Measurements from ENCODE around the gene ANXA11. TPM values are rescaled to one million over a fixed set of nuclear protein-coding genes. Genes with fewer than 3 reads are reported as not detected.

The ANXA11 gene
- total RNA-seq, 6 donors from 2014 or later, result 108 to 327 (median 194) TPM

GRCh38 chr10:80197972-80198916 lies 7.1 kb downstream of the ANXA11 start:
- H3K27ac ChIP-seq, result peak overlapping the region; percentile 89 to 100 (median 98)
- TF ChIP-seq EP300 (IDR thresholded peaks at IDR 0.05), result no peak
- no peak for TF ChIP-seq POLR2AphosphoS5 (IDR thresholded peaks at IDR 0.05)
- no peak for TF ChIP-seq POLR2A (IDR thresholded peaks at IDR 0.05)
- TF ChIP-seq CTCF (IDR thresholded peaks at IDR 0.05), result no peak
- H3K27me3 ChIP-seq, result no peaks in the 10 kb centered on the region
- H3K9me3 ChIP-seq, result no peaks in the 10 kb centered on the region
- peaks cover 94 to 100% (median 97%) of the 10 kb centered on the region in 4 donors for H3K4me1 ChIP-seq
- DNase-seq, result peak in 1 of 2 donors; percentile 51
- H3K4me3 ChIP-seq, result no peak overlapping the region
- no peak for ATAC-seq (ENCODE audit: low FRiP score in 2 of 2)
- H3K36me3 ChIP-seq, result peaks cover 0 to 9% (median 1%) of the 10 kb centered on the region in 4 donors
- 52 to 71% methylated on average over 13 to 14 of the region's 14 CpGs for WGBS, 2 donors

- peaks cover 0 to 9% (median 1%) of the 10 kb centered on the region in 4 donors for H3K36me3 ChIP-seq
- H3K4me3 ChIP-seq, result no peak overlapping the region
- peaks cover 86 to 91% (median 89%) of the 10 kb centered on the region in 4 donors for H3K4me1 ChIP-seq
- no peaks in the 10 kb centered on the region for H3K27me3 ChIP-seq
- H3K9me3 ChIP-seq, result no peaks in the 10 kb centered on the region
- DNase-seq (no peak), ATAC-seq (ENCODE audit: low FRiP score in 2 of 2) (no peak)
- TF ChIP-seq EP300 (IDR thresholded peaks at IDR 0.05), result no peak
- no peak for TF ChIP-seq CTCF (IDR thresholded peaks at IDR 0.05)
- TF ChIP-seq POLR2A (IDR thresholded peaks at IDR 0.05), result no peak
- no peak for TF ChIP-seq POLR2AphosphoS5 (IDR thresholded peaks at IDR 0.05)
- H3K27ac ChIP-seq, result peak overlapping the region; percentile 78 to 100 (median 88)
- 60 to 67% methylated on average over 2 of the region's 2 CpGs for WGBS, 2 donors
Measured at GRCh38 chr10:80196950-80197315, 8.4 kb downstream of the ANXA11 start.

GRCh38 chr10:80196270-80196949 lies 8.9 kb downstream of the ANXA11 start:
- no peak overlapping the region for H3K4me3 ChIP-seq
- ATAC-seq (ENCODE audit: low FRiP score in 2 of 2), result peak; percentile 42 to 86
- H3K9me3 ChIP-seq, result no peaks in the 10 kb centered on the region
- peaks cover 0 to 9% (median 1%) of the 10 kb centered on the region in 4 donors for H3K36me3 ChIP-seq
- H3K27me3 ChIP-seq, result no peaks in the 10 kb centered on the region
- 46 to 68% methylated on average over 4 to 8 of the region's 8 CpGs for WGBS, 2 donors
- peaks cover 85 to 91% (median 89%) of the 10 kb centered on the region in 4 donors for H3K4me1 ChIP-seq
- H3K27ac ChIP-seq, result peak overlapping the region; percentile 78 to 100 (median 88)
- TF ChIP-seq POLR2AphosphoS5 (IDR thresholded peaks at IDR 0.05) (peak; percentile 36 to 42), POLR2A (IDR thresholded peaks at IDR 0.05) (peak in 1 of 4 donors; percentile 38), CTCF (IDR thresholded peaks at IDR 0.05) (no peak), EP300 (IDR thresholded peaks at IDR 0.05) (peak in 2 of 4 donors; percentile 38 to 43)
- peak; percentile 46 to 90 for DNase-seq

GRCh38 chr10:80195046-80195574 lies 10.2 kb downstream of the ANXA11 start:
- Histone ChIP-seq H3K4me1 (peaks cover 81 to 86% (median 85%) of the 10 kb centered on the region in 4 donors), H3K4me3 (no peak overlapping the region), H3K27ac (peak overlapping the region; percentile 78 to 100 (median 88)), H3K27me3 (no peaks in the 10 kb centered on the region), H3K9me3 (no peaks in the 10 kb centered on the region), H3K36me3 (peaks cover 0 to 3% (median 1%) of the 10 kb centered on the region in 4 donors)
- DNase-seq (peak in 1 of 2 donors; percentile 23), ATAC-seq (ENCODE audit: low FRiP score in 2 of 2) (no peak)
- no peak for TF ChIP-seq EP300 (IDR thresholded peaks at IDR 0.05)
- no peak for TF ChIP-seq POLR2A (IDR thresholded peaks at IDR 0.05)
- TF ChIP-seq CTCF (IDR thresholded peaks at IDR 0.05), result no peak
- TF ChIP-seq POLR2AphosphoS5 (IDR thresholded peaks at IDR 0.05), result no peak
- 84% methylated on average over 4 of the region's 4 CpGs; no CpG with 5 or more reads in 1 of the 2 donors for WGBS, 2 donors

All from upper lobe of left lung (tissue), 6 donors.